K562 (cell line): Measurements from ENCODE around the gene TSKS. TPM values are rescaled to one million over a fixed set of nuclear protein-coding genes. Genes with fewer than 3 reads are reported as not detected.

Source experiments
- BCOR ChIP-seq: fragments of 450-650 bp; IDR thresholded peaks from 2 replicates; pipeline ENCODE4 v1.6.1; 2016
- CTBP1 ChIP-seq: fragments of 450-650 bp; IDR thresholded peaks from 2 replicates; pipeline ENCODE4 v1.6.1; 2016; ENCODE audit warnings: borderline replicate concordance
- ELF1 ChIP-seq: fragments of 200-800 bp; sonication (Bioruptor generic); IDR thresholded peaks from 2 replicates; pipeline ENCODE4 v1.6.1; 2016; ENCODE audit warnings: missing genetic modification characterization, missing compliant biosample characterization
- FIP1L1 ChIP-seq: fragments of 200-400 bp; formaldehyde crosslinking; IDR thresholded peaks from 2 replicates; pipeline ENCODE4 v1.6.1; 2018; ENCODE audit warnings: mild to moderate bottlenecking, low read depth, low read length; ENCODE audit not compliant: poor library complexity, severe bottlenecking
- GATAD2B ChIP-seq: fragments of 450-650 bp; IDR thresholded peaks from 2 replicates; pipeline ENCODE4 v1.6.1; 2017; ENCODE audit warnings: mild to moderate bottlenecking, borderline replicate concordance
- HMG20A ChIP-seq: fragments of 450-650 bp; formaldehyde crosslinking; conservative IDR thresholded peaks from 2 replicates; pipeline ENCODE4 v1.4.0; 2020; ENCODE audit warnings: mild to moderate bottlenecking, mixed read lengths
- KDM1A ChIP-seq, 2 experiments: fragments of 450-650 bp; IDR thresholded peaks; 2 replicates each; pipeline ENCODE4 v1.6.1; 2016; ENCODE audit warnings: mild to moderate bottlenecking in 2 of 2
- KLF6 ChIP-seq: fragments of 250-450 bp; sonication (Bioruptor Pico); IDR thresholded peaks from 2 replicates; pipeline ENCODE4 v1.4.0; 2020; ENCODE audit warnings: mild to moderate bottlenecking, moderate library complexity, borderline replicate concordance
- MAFG ChIP-seq: fragments of 450-650 bp; conservative IDR thresholded peaks from 2 replicates; pipeline ENCODE4 v1.6.1; 2016; ENCODE audit warnings: missing genetic modification characterization, missing compliant biosample characterization
- MBD2 ChIP-seq: sonication (generic); IDR thresholded peaks from 2 replicates; pipeline ENCODE4 v1.6.1; 2016; ENCODE audit warnings: low read depth, borderline replicate concordance
- NCOA4 ChIP-seq: fragments of 450-650 bp; IDR thresholded peaks from 2 replicates; pipeline ENCODE4 v1.6.1; 2018; ENCODE audit warnings: mild to moderate bottlenecking; ENCODE audit not compliant: partially characterized antibody
- NKRF ChIP-seq: fragments of 450-650 bp; IDR thresholded peaks from 2 replicates; pipeline ENCODE4 v1.6.1; 2016; ENCODE audit warnings: borderline replicate concordance
- NUFIP1 ChIP-seq: fragments of 450-650 bp; IDR thresholded peaks from 2 replicates; pipeline ENCODE4 v1.6.1; 2018; ENCODE audit not compliant: partially characterized antibody
- RBM39 ChIP-seq: fragments of 200-400 bp; formaldehyde crosslinking; optimal IDR thresholded peaks from 2 replicates; pipeline ENCODE3; 2018; ENCODE audit warnings: low read depth, low read length
- TCF7L2 ChIP-seq: fragments of 150-350 bp; IDR thresholded peaks from 2 replicates; pipeline ENCODE4 v1.6.1; 2016; ENCODE audit warnings: low read depth, mild to moderate bottlenecking, low read length, moderate library complexity
- THAP7 ChIP-seq: fragments of 250-450 bp; sonication (Bioruptor Pico); IDR thresholded peaks from 2 replicates; pipeline ENCODE4 v1.5.0; 2021
- U2AF2 ChIP-seq: fragments of 200-400 bp; formaldehyde crosslinking; optimal IDR thresholded peaks from 2 replicates; pipeline ENCODE3; 2017; ENCODE audit warnings: low read depth, mild to moderate bottlenecking, low read length
- ZNF766 ChIP-seq: fragments of 200-800 bp; sonication (Bioruptor generic); conservative IDR thresholded peaks from 2 replicates; pipeline ENCODE4 v1.6.1; 2016; ENCODE audit warnings: missing genetic modification characterization, missing compliant biosample characterization
- polyA plus RNA-seq, 8 experiments: library from polyadenylated mRNA; depleted of rRNA in 4 of 8; stranded (reverse) in 5 of 8; unstranded in 3 of 8; fragments of >200 nt; fragmentation: Nextera tagmentation in 2 of 8; fragmentation: Illumina TruSeq in 1 of 8; extraction: Ambion mirVana in 2 of 8; extraction: Trizol in 1 of 8; gene quantifications; 2 replicates each; pipeline versions ENCODE4 v1.2.1 to v1.2.3, GENCODE V29; 2011 to 2014; ENCODE audit warnings: inconsistent platforms in 1 of 8, missing spikeins in 1 of 8
- total RNA-seq, 7 experiments: library from RNA; depleted of rRNA in 6 of 7; stranded (reverse); fragments of >200 nt in 6 of 7; fragmentation: Illumina TruSeq in 2 of 7; extraction: Trizol in 2 of 7; gene quantifications; 2 replicates each; pipeline versions ENCODE4 v1.2.1 to v1.2.3, GENCODE V29; 2011 to 2021; ENCODE audit warnings: low replicate concordance in 1 of 7

TSKS gene
- total and polyA plus RNA-seq, 9 of the 15 experiments (the other 6 are each of a cell fraction or from before 2014, with no cell fraction given), result 0.14 to 4.5 (median 0.80) TPM

- TF ChIP-seq THAP7 (no peak), RBM39 (no peak), HMG20A (no peak), MAFG (tag) (no peak), BCOR (peak; percentile 96), ZNF766 (CRISPR knock-in tag) (no peak), KLF6 (CRISPR knock-in tag) (no peak), ELF1 (tag) (no peak), NKRF (no peak), GATAD2B (no peak), NUFIP1 (no peak), U2AF2 (no peak), KDM1A (IDR thresholded peaks at IDR 0.05) (peak; percentile 65 to 76), TCF7L2 (no peak), FIP1L1 (no peak), CTBP1 (no peak), NCOA4 (no peak), MBD2 (no peak)
These were observed 58.0 kb downstream of the TSKS start (continued) for GRCh38 chr19:49704888-49705642.
